Daoy (cell line): ENCODE measurements around the gene FAM118B. TPM values are rescaled to one million over a fixed set of nuclear protein-coding genes. Genes with fewer than 3 reads are reported as not detected.
"Not testable (repeated sequence)": the region's sequence is repeated elsewhere in the genome, so short reads cannot be mapped to it uniquely, and the experiment has no call there.

Experiments
- DNase-seq: peaks from one replicate; pipeline ENCODE4 v3.0.0-alpha.2; 2015; ENCODE audit warnings: low read depth
- total RNA-seq: library from RNA; depleted of rRNA; stranded (reverse); fragments of >200 nt; shearing (Covaris generic); gene quantifications from 2 replicates; pipeline ENCODE4 v1.2.3, GENCODE V29; 2014

Gene FAM118B
- total RNA-seq, 1 experiment from 2014 or later: 29.4 TPM

GRCh38 chr11:126217491-126217890, 5.9 kb downstream of the FAM118B start:
- DNase-seq: no peak

DNA sequence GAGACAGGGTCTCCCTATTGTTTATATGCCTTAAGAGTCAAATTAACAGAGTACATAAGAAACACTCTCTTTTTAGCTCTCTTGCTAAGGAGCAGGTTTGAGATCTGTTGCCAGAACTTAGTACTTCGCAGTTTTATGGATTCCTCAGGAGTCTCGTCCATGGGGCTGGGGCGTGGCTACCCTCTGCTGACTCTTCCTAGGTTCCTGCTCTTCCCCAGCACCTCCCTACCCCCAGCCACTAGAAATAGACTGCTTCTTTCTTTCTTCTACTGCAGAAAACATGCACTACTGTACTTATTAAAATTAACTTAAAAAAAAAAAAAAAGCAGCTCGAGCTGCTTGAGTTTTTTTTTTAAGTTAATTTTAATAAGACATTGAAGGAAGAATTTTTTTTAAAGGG, 8.0 kb downstream of the FAM118B start:
- DNase-seq: no peak

- no peak for DNase-seq
These were observed 13.2 kb downstream of the FAM118B start for GRCh38 chr11:126224647-126225294.

DNA sequence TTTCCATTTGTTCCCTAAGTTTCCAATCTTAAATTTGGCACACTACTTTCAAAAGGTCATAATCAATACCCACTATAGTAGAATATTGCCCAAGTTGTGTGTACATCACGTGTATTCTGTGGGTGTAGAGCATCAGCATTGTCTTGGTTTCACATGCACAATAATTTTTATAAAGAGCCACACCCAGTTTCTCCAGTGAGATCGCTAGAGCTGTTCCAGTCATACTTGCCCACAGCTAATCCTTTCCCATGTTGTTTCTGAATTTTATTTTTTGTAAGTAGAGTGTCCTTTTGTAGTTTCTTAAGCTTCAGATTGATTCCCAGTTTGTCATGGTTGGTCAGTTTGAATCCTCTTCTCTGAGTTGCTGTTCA, 13.7 kb downstream of the FAM118B start:
- DNase-seq: no peak

DNA sequence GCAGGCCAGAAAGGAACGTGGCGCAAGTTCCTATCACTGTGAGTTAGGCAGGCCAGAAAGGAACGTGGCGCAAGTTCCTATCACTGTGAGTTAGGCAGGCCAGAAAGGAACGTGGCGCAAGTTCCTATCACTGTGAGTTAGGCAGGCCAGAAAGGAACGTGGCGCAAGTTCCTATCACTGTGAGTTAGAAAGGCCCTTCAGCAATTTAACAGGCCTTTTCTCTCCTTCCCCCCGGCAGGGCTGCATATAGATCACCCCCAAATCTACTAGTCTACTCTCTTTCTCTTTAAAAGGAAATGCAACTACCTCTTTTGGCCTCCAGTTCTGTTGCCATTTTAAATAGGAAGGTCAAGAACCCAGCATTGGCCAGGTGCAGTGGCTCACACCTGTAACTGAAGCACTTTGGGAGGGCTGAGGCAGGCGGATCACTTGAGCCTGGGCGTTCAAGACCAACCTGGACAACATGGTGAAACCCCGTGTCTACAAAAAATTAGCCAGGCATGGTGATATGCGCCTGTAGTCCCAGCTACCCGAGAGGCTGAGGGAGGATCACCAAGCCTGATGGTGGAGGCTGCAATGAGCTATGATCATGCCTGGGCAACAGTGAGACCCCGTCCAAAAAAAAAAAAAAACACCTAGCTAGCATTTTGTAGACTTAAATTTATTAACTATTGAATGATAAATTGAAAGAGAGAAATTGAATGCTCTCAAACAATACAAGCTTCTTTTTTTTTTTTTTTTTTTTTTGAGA, 14.9 kb downstream of the FAM118B start:
- no peak for DNase-seq

GRCh38 chr11:126229858-126230540, 18.4 kb downstream of the FAM118B start:
- no peak for DNase-seq

GRCh38 chr11:126231725-126232459, 20.3 kb downstream of the FAM118B start:
- no peak for DNase-seq

DNA sequence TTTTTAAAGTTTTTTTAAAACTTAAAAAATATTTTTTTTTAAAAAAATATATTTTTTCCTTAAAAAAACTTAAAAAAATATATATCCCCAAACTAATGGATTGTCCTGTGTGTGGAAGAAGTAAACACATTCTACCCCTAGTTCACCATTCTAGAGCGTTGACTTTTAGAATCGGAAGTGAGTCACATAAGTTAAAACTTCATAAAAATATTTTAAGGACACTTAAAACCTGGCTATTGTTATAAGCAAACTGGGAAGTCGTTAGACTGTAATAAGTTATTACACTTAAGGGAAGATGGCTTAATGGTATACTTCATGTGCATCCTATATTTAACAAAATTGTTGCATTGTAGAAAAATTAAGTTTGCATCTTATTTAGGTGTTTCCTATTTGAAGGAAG, 21.1 kb downstream of the FAM118B start:
- DNase-seq: no peak

DNA sequence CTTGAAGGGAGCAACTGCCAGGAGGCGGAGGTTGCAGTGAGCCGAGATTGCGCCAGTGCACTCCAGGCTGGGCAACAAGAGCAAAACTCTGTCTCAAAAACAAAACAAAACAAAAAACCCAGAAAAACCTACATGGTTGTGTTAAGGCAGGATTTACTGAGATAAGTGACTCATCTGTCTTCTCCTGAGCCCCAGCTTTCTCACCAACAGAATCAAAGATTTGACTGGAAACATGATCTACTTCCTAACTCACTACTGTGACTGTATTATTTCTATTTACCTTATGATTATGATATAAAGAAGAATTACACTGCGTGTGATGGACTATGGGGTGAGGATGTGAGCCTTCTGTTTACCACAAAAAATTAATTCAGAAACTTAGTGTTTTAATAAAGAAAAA, 21.8 kb downstream of the FAM118B start:
- DNase-seq: no peak

GRCh38 chr11:126246636-126247035, 35.1 kb downstream of the FAM118B start:
- DNase-seq: no peak

DNA sequence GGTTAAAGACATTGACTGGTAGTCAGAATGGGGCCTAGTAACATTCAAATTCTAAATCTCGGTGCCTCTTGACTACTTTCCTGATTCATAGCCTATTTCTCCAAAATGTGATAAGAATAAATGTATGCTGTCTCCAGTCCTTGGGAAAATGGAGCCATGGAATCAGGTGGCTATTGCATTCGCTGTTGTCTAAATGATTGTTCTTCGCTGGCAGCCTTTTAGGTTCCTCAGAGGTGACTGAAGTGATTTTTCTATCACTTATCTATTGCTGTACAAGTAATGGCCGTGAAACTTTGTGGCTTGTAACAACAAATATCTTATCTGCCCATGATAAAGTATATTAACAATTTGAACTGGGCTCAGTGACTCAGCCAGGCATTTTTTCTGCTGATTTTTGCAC, 41.7 kb downstream of the FAM118B start:
- DNase-seq: no peak

DNA sequence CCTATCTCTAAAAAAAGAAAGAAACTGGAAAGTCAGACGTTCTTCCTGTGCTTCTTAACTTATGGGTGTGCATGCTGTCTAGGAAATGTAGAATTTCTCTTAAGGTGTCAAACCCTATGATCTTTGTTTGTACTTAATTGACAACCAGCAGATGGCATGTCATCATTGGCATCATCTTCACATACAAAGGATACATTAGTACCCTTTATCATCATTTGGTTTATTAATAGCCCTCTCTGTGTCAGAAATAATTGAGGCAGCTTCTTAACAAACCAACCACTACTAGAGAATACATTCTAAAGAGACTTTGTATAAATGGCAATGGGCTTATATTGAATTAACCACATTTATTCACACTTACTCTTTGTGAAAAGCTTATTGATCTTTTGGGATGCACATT, 43.2 kb downstream of the FAM118B start:
- no peak for DNase-seq

DNA sequence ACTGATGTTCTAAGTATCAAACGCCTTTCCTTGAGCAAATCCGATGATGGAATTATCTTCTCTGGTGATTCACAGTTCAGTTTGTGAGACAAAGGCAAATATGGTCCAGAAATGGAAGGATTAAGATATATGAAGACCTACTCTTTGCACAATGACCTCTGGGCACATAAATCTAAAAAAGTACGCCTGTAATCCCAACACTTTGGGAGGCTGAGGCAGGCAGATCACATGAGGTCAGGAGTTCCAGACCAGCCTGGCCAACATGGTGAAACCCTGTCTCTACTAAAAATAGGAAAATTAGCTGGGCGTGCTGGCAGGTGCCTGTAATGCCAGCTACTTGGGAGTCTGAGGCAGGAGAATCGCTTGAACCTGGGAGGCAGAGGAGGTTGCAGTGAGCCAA, 43.9 kb downstream of the FAM118B start:
- DNase-seq: not testable (repeated sequence)

DNA sequence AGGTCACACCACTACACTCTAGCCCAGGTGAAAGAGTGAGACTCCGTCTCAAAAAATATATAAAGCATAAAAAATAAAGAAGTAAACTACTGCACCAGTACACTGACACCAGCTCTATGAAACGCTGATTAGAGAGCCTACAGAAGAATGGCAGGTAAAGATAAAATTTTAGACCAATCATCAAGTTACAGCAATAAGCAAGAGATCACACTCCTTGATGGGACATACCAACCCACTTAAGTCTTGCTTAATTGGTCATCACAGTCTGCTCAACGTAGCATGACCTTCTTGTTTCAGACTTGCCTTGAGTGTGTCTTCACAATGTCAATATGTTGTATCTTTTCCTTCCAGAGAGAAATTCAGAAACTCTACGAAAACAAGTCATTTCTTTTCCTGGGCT, 44.6 kb downstream of the FAM118B start:
- DNase-seq: no peak

GRCh38 chr11:126257144-126257543, 45.6 kb downstream of the FAM118B start:
- no peak for DNase-seq

- peak; percentile 17 for DNase-seq
These were observed 46.2 kb downstream of the FAM118B start for GRCh38 chr11:126257764-126258163.

DNA sequence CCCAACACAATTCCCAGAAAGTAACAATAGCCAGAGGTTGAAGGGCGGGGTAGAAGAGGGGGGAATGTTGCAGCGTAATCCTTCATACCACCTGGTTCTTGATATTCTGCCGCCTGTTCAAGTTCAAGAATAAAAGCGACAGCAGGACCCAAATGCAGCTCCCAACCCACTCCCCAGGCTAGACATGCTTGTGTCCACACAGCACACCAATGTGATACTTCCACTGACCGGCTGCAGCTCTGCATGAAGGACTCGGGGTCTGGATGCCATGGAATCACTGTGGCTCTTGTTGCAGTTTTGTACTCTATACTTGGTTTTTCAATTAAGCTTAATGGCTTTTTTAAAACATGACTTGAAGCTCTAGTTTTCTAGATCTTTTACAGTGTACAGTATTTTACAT, 50.6 kb downstream of the FAM118B start:
- no peak for DNase-seq

GRCh38 chr11:126263489-126263888, 51.9 kb downstream of the FAM118B start:
- DNase-seq: no peak

DNA sequence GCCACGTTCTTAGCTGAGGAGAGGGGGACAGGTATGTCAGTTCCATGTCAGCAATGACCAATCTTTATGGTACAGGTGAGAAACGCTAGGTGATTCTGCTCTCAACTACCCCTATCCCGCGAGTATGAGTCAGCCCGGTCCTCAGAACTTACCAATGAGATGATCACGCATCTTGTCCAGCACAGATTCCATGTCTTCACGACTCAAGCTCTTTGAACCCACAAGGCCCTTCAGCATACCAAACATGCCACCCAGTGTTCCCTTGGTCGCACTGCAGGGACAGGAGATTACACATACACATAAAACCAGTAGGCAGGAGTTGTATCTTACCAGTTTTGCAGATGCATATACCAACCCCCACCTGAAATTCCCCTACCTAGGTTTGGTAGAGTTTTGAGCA, 54.2 kb downstream of the FAM118B start:
- DNase-seq: no peak

GRCh38 chr11:126267650-126268049, 56.1 kb downstream of the FAM118B start:
- DNase-seq: no peak

- no peak for DNase-seq
These were observed 56.8 kb downstream of the FAM118B start for GRCh38 chr11:126268361-126268707.
